Common myeloid progenitor, CD34-positive (primary cell): ENCODE results near the gene TENT4B.

ENCODE experiments used
- CTCF ChIA-PET: fragments of 350-600 bp; sonication (Branson Sonifier 250); formaldehyde crosslinking; loops from one replicate; lab custom pipeline; 2021; ENCODE audit warnings: antibody characterized with exemption; lab: Charles Lee
- POLR2A ChIA-PET: fragments of 350-600 bp; sonication (Branson Sonifier 250); formaldehyde crosslinking; loops from one replicate; lab custom pipeline; 2021; ENCODE audit warnings: antibody characterized with exemption; lab: Charles Lee
- DNase-seq, 3 donors: peaks; one replicate each; pipeline versions ENCODE4 v3.0.0 to v3.0.0-alpha.2; 2013
- H3K27ac ChIP-seq, 2 experiments: 1 replicate in 1 of 2; 2 replicates in 1 of 2; pipeline ENCODE4 v1.7.0; 2013; ENCODE audit warnings: inconsistent platforms in 2 of 2, low read length in 2 of 2, mild to moderate bottlenecking in 2 of 2, low read depth in 1 of 2, moderate library complexity in 1 of 2; ENCODE audit not compliant: severe bottlenecking in 2 of 2, insufficient read depth in 1 of 2, poor library complexity in 1 of 2
- H3K27me3 ChIP-seq, 5 experiments: replicated peaks in 2 of 5; 1 replicate in 3 of 5; 2 replicates in 2 of 5; pipeline versions ENCODE4 v1.6.1 to v1.7.0; 2013; ENCODE audit warnings: low read length in 4 of 5, mild to moderate bottlenecking in 2 of 5, moderate library complexity in 2 of 5, inconsistent platforms in 1 of 5; ENCODE audit not compliant: insufficient read depth in 5 of 5, control insufficient read depth in 4 of 5
- H3K36me3 ChIP-seq, 4 experiments: 1 replicate in 2 of 4; 2 replicates in 2 of 4; pipeline versions ENCODE4 v1.6.1 to v1.7.0; 2013; ENCODE audit warnings: low read length in 3 of 4, control low read depth in 1 of 4, mild to moderate bottlenecking in 1 of 4; ENCODE audit not compliant: control insufficient read depth in 4 of 4, insufficient read depth in 4 of 4
- H3K4me1 ChIP-seq, 4 experiments: 1 replicate in 3 of 4; 2 replicates in 1 of 4; pipeline versions ENCODE4 v1.6.1 to v1.7.1; 2013; ENCODE audit warnings: low read length in 3 of 4, mild to moderate bottlenecking in 3 of 4, control low read depth in 1 of 4, inconsistent platforms in 1 of 4, moderate library complexity in 1 of 4; ENCODE audit not compliant: control insufficient read depth in 4 of 4, insufficient read depth in 4 of 4; ENCODE audit errors: control extremely low read depth in 1 of 4
- H3K4me3 ChIP-seq, 7 experiments: 1 replicate in 4 of 7; 2 replicates in 3 of 7; pipeline versions ENCODE4 v1.5.1 to v1.7.0; 2013; ENCODE audit warnings: mild to moderate bottlenecking in 7 of 7, low read length in 6 of 7, moderate library complexity in 6 of 7, inconsistent platforms in 2 of 7, low read depth in 2 of 7, control low read depth in 1 of 7; ENCODE audit not compliant: insufficient read depth in 4 of 7, control insufficient read depth in 1 of 7; ENCODE audit errors: extremely low read depth in 1 of 7
- H3K9me3 ChIP-seq, 5 experiments: 1 replicate in 4 of 5; 2 replicates in 1 of 5; pipeline versions ENCODE4 v1.6.1 to v1.7.1; 2013; ENCODE audit warnings: low read length in 4 of 5, mild to moderate bottlenecking in 2 of 5, inconsistent platforms in 1 of 5, low read depth in 1 of 5, moderate library complexity in 1 of 5; ENCODE audit not compliant: control insufficient read depth in 4 of 5, insufficient read depth in 2 of 5; ENCODE audit errors: control extremely low read depth in 1 of 5
- WGBS: methylation state at CpG from one replicate; pipeline ENCODE4 v1.1.5; 2013; ENCODE audit not compliant: insufficient coverage; 5-methylcytosine and 5-hydroxymethylcytosine counted together

TENT4B gene

DNA sequence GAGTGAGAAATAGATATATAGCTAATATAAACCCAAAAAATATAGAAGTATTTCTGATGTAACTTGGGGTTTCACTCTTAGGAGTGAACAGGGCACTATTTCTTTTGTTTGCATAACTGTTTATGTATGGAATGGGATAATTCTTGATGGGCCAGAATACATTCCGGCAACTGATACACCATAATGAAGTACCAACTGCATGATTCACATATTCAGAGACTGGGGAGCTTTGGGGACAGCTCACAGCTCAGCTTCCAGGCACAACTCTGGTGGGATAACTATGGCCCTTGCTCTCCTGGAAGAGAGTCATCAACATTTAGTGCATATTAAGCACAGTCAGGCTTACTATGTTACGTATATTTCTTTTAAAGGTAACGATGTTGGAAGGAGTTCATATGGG, 71.2 kb downstream of the TENT4B start:
- Histone ChIP-seq H3K9me3 (no peaks in the 10 kb centered on the region), H3K4me1 (no peaks in the 10 kb centered on the region), H3K27me3 (no peaks in the 10 kb centered on the region), H3K27ac (no peak overlapping the region), H3K36me3 (peaks cover 15 to 46% (median 34%) of the 10 kb centered on the region in 4 experiments), H3K4me3 (no peak overlapping the region)
- CTCF ChIA-PET: interaction anchor here (0.6 to 1.1 kb wide), 3 partner anchors 13 to 163 kb away, joined by 3 read pairs; no protein-coding TSS in a partner anchor
- DNase-seq: no peak
- 100% methylated on average over 1 of the region's 3 CpGs for WGBS
- POLR2A ChIA-PET: no interaction called here

DNA sequence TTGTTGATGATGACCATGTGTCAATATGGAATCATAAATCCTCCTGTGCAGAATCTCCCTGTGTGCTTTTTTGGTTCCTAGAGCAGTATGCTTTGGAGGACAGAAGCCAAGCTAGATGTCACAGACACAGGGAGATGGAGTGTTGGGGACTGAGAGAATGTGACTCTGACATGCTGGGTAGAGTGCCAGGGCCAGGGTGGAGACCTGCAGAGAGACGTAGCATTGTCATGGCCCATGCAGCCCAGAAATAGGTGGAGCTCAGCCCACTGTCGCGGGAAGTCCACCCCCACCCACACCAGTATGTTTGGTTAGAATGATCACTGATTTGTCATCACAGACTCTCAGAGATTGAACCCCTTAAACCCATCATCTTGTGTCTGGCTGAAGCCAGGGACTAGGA, 74.0 kb downstream of the TENT4B start:
- peaks cover 15 to 44% (median 33%) of the 10 kb centered on the region in 4 experiments for H3K36me3 ChIP-seq
- no peak overlapping the region for H3K27ac ChIP-seq
- whole genome bisulfite sequencing: no CpG with 5 or more reads among the region's 3 CpGs
- ChIA-PET POLR2A (no interaction called here), CTCF (interaction anchor here (0.9 to 1.8 kb wide), 3 partner anchors 10 to 439 kb away, joined by 3 to 4 read pairs (median 4); no protein-coding TSS in a partner anchor)
- no peak for DNase-seq
- no peaks in the 10 kb centered on the region for H3K4me1 ChIP-seq
- H3K9me3 ChIP-seq: no peaks in the 10 kb centered on the region
- no peak overlapping the region for H3K4me3 ChIP-seq
- no peaks in the 10 kb centered on the region for H3K27me3 ChIP-seq

DNA sequence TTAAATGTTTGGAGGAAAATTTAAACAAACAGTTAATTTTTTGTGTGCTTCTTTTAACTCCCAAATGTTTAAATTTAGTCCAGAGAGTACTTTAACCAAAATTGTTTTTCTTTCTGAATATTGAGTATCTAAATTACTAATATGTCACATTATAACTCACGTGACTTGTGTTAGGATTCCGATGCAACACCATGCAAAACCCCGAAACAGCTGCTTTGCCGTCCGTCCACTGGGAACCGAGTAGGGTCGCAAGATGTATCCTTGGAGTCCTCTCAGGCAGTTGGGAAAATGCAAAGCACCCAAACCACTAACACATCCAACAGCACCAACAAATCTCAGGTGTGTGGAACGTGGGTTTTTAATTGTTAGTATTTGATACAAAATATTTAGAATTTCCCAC, 74.6 kb downstream of the TENT4B start:
- Histone ChIP-seq H3K4me1 (no peaks in the 10 kb centered on the region), H3K4me3 (no peak overlapping the region), H3K36me3 (peaks cover 15 to 43% (median 32%) of the 10 kb centered on the region in 4 experiments), H3K27me3 (no peaks in the 10 kb centered on the region), H3K27ac (no peak overlapping the region), H3K9me3 (no peaks in the 10 kb centered on the region)
- DNase-seq: no peak
- no CpG with 5 or more reads among the region's 8 CpGs for WGBS
- CTCF ChIA-PET: interaction anchor here (0.9 to 1.3 kb wide), 2 partner anchors 86 to 438 kb away, joined by 3 to 4 read pairs; no protein-coding TSS in a partner anchor
- POLR2A ChIA-PET: no interaction called here

DNA sequence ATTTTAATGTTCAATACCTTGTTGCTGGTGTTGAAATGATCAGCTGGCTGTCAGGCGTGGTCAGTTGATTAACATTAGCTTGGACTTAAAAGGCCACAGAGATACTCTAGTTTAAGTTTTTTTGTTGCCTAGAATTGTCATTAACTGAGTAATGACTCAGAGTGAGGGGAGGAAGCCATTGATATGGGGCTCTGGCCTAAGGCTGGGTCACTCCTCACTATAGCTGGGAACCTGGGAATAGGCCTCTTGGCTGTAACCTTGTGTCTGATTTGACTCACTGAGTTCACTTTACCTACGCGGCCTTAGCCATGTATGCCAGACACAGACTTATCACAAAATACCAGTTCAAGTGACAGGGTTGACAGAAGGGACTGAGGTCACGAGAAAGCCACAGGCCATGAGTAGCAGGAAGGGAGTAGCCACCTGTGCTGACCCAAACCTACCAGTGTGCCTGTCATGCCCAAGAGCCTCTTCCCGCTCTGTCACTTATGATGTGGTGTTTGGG, 75.3 kb downstream of the TENT4B start:
- H3K27me3 ChIP-seq: no peaks in the 10 kb centered on the region
- POLR2A ChIA-PET: no interaction called here
- no peak overlapping the region for H3K27ac ChIP-seq
- no peak overlapping the region for H3K4me3 ChIP-seq
- CTCF ChIA-PET: interaction anchor here (1.0 to 1.4 kb wide), 3 partner anchors 17 to 437 kb away, joined by 3 to 4 read pairs (median 4); no protein-coding TSS in a partner anchor
- WGBS: 100% methylated on average over 2 of the region's 5 CpGs
- DNase-seq: no peak
- H3K36me3 ChIP-seq: peaks cover 15 to 41% (median 32%) of the 10 kb centered on the region in 4 experiments
- no peaks in the 10 kb centered on the region for H3K4me1 ChIP-seq
- no peaks in the 10 kb centered on the region for H3K9me3 ChIP-seq

DNA sequence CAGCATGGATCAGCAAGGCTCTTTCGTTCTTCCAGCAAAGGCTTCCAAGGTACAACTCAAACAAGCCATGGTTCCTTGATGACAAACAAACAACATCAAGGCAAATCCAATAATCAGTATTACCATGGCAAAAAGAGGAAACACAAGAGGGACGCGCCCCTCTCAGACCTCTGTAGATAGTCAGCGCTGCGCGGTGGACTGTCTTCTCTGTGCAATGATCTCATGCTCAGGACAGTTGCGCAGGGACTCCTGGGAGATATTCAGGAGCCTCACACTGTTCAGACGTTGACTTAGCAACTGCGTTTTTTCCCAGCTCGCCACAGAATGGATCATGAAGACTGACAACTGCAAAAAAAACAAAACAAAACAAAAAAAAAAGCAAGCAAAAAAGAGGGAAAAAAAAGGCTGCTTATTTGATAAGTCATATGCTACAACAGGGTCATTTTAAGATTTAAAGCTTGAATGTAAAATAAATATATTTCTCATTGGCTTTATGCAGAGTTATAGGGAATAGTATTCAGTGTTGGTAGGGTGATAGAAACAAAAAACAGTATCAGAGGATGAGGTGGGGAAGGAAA, 76.1 kb downstream of the TENT4B start:
- H3K36me3 ChIP-seq: peaks cover 15 to 38% (median 31%) of the 10 kb centered on the region in 4 experiments
- DNase-seq: peak in 1 of 3 donors; percentile 9
- no peaks in the 10 kb centered on the region for H3K9me3 ChIP-seq
- 98% methylated on average over 7 of the region's 10 CpGs for WGBS
- no peak overlapping the region for H3K27ac ChIP-seq
- no peaks in the 10 kb centered on the region for H3K4me1 ChIP-seq
- no peaks in the 10 kb centered on the region for H3K27me3 ChIP-seq
- no peak overlapping the region for H3K4me3 ChIP-seq
- ChIA-PET CTCF (interaction anchor here (1.0 to 1.4 kb wide), 2 partner anchors 17 to 20 kb away, joined by 3 to 4 read pairs; no protein-coding TSS in a partner anchor), POLR2A (no interaction called here)

DNA sequence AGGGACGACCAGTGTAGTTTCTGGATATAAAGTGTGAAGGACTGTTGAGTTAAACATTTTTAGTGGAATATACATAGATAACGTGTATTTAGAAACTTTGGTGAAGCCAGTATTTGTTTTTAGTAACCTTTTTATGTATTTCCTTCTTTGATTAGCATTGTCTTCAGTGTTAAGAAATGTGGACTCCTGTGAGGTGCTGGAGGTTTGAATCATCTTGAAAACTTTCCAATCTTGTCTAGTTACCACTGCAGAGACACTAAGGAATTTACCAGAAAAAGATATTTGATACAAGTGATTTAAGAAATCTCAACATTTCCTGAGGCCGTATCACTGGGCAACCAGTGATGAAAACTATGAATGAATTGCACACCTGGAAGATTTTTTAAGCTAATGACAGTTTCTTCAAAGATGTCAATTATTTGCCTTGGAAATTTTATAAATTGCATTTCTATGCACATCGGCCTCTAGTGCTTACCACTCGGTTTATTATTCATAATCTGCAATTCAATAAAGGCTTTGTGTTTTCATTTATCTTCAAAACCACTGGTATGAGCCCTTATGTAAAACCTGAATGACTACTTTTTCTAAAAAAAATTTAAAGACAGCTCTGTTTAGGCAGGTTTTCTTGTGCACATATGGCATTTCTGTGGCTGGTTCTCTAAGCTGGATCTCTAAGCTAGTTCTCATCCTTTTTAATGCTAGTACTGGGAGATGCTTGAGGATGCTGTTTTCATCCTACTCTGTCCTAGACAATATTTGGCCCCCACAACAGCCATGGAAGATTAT, 81.9 kb downstream of the TENT4B start:
- Histone ChIP-seq H3K27ac (no peak overlapping the region), H3K9me3 (no peaks in the 10 kb centered on the region), H3K4me3 (no peak overlapping the region), H3K36me3 (peaks cover 0 to under 1% (median 0%) of the 10 kb centered on the region in 4 experiments), H3K27me3 (no peaks in the 10 kb centered on the region), H3K4me1 (no peaks in the 10 kb centered on the region)
- WGBS: 100% methylated on average over 1 of the region's 5 CpGs
- POLR2A ChIA-PET: no interaction called here
- CTCF ChIA-PET: interaction anchor here (1.4 to 2.6 kb wide), 5 partner anchors 10 to 430 kb away, joined by 3 to 6 read pairs (median 5); no protein-coding TSS in a partner anchor
- no peak for DNase-seq
